RWPE2 (cell line): ENCODE data around the gene CDC42BPB.
"Not testable (repeated sequence)": the region's sequence is repeated elsewhere in the genome, so short reads cannot be mapped to it uniquely, and the experiment has no call there.

ENCODE experiments used
- ATAC-seq: fragments of 200-7000 bp; cut with Tn5 transposase; 3 replicates; pipeline ENCODE4 v1.9.1; 2021; ENCODE audit warnings: low read depth
- DNase-seq: peaks from one replicate; pipeline ENCODE4 v3.0.0-alpha.2; 2020; ENCODE audit warnings: low spot score
- H3K27ac ChIP-seq: fragments of 450-650 bp; 2 replicates; pipeline ENCODE4 v1.5.1; 2017; ENCODE audit warnings: mild to moderate bottlenecking; ENCODE audit not compliant: poor library complexity, severe bottlenecking
- H3K27me3 ChIP-seq: fragments of 250-450 bp; sonication (Bioruptor Pico); 2 replicates; pipeline ENCODE4 v1.5.1; 2021; ENCODE audit warnings: mild to moderate bottlenecking, moderate library complexity; ENCODE audit not compliant: insufficient read depth, poor library complexity, severe bottlenecking
- H3K36me3 ChIP-seq: fragments of 250-450 bp; sonication (Bioruptor Pico); 2 replicates; pipeline ENCODE4 v1.5.1; 2020; ENCODE audit warnings: low read depth, mild to moderate bottlenecking, moderate library complexity
- H3K4me1 ChIP-seq: fragments of 250-450 bp; sonication (Bioruptor Pico); 2 replicates; pipeline ENCODE4 v1.5.1; 2021; ENCODE audit warnings: mild to moderate bottlenecking, moderate library complexity; ENCODE audit not compliant: insufficient read depth, poor library complexity, severe bottlenecking
- H3K4me3 ChIP-seq: fragments of 250-450 bp; sonication (Bioruptor Pico); 2 replicates; pipeline ENCODE4 v1.5.1; 2021; ENCODE audit warnings: mild to moderate bottlenecking, moderate library complexity; ENCODE audit not compliant: severe bottlenecking
- H3K9me3 ChIP-seq: fragments of 250-450 bp; sonication (Bioruptor Pico); 2 replicates; pipeline ENCODE4 v1.5.1; 2021; ENCODE audit warnings: mild to moderate bottlenecking, moderate library complexity; ENCODE audit not compliant: severe bottlenecking
- CTCF ChIP-seq: fragments of 450-650 bp; IDR thresholded peaks from one replicate; pipeline ENCODE4 v1.5.1; 2017; ENCODE audit warnings: mild to moderate bottlenecking, moderate library complexity; ENCODE audit not compliant: poor library complexity, severe bottlenecking

CDC42BPB gene

GRCh38 chr14:103027451-103027850 lies 29.9 kb downstream of the CDC42BPB start:
- peaks cover 29% of the 10 kb centered on the region for H3K4me1 ChIP-seq
- TF ChIP-seq CTCF, result no peak
- H3K4me3 ChIP-seq, result no peak overlapping the region
- no peaks in the 10 kb centered on the region for H3K9me3 ChIP-seq
- ATAC-seq (no peak), DNase-seq (no peak)
- H3K36me3 ChIP-seq, result no peaks in the 10 kb centered on the region
- no peaks in the 10 kb centered on the region for H3K27me3 ChIP-seq
- H3K27ac ChIP-seq, result no peak overlapping the region

- ATAC-seq, result no peak
- H3K4me3 ChIP-seq, result no peak overlapping the region
- H3K27ac ChIP-seq, result no peak overlapping the region
- peaks cover 33% of the 10 kb centered on the region for H3K4me1 ChIP-seq
- no peak for DNase-seq
- no peaks in the 10 kb centered on the region for H3K36me3 ChIP-seq
- H3K27me3 ChIP-seq, result no peaks in the 10 kb centered on the region
- no peak for TF ChIP-seq CTCF
- no peaks in the 10 kb centered on the region for H3K9me3 ChIP-seq
These were observed 30.4 kb downstream of the CDC42BPB start for GRCh38 chr14:103026988-103027387.

- not testable (repeated sequence) for H3K27me3 ChIP-seq, H3K9me3 ChIP-seq, H3K4me3 ChIP-seq, H3K36me3 ChIP-seq, ATAC-seq, DNase-seq, H3K27ac ChIP-seq
- peaks cover 34% of the 10 kb centered on the region for H3K4me1 ChIP-seq
These were observed 31.2 kb downstream of the CDC42BPB start for GRCh38 chr14:103026196-103026595.

- ATAC-seq (peak; percentile 52; the same call in 2 of the 3 replicates), DNase-seq (no peak)
- Histone ChIP-seq H3K9me3 (no peaks in the 10 kb centered on the region), H3K4me1 (peaks cover 34% of the 10 kb centered on the region), H3K4me3 (no peak overlapping the region), H3K36me3 (peaks cover 5% of the 10 kb centered on the region; the same call in 1 of the 2 replicates), H3K27ac (peak overlapping the region; percentile 48), H3K27me3 (no peaks in the 10 kb centered on the region)
- TF ChIP-seq CTCF, result no peak
These were observed 33.4 kb downstream of the CDC42BPB start for GRCh38 chr14:103023881-103024473.

GRCh38 chr14:103022685-103023044 lies 34.7 kb downstream of the CDC42BPB start:
- Histone ChIP-seq H3K4me3 (no peak overlapping the region), H3K9me3 (no peaks in the 10 kb centered on the region), H3K36me3 (peaks cover 5% of the 10 kb centered on the region; the same call in 1 of the 2 replicates), H3K27ac (peak overlapping the region; percentile 2), H3K4me1 (peaks cover 34% of the 10 kb centered on the region), H3K27me3 (no peaks in the 10 kb centered on the region)
- TF ChIP-seq CTCF, result no peak
- ATAC-seq (no peak), DNase-seq (peak; percentile 12)
